B cell (primary cell): ENCODE data around the gene STAC3. TPM values are rescaled to one million over a fixed set of nuclear protein-coding genes. Genes with fewer than 3 reads are reported as not detected.
A peak's percentile ranks its signal among the peaks of the same experiment; 100 is the strongest.

Experiments used
- ATAC-seq: fragments of 200-7000 bp; cut with Tn5 transposase; one replicate; pipeline ENCODE4 v1.10.0; 2021; ENCODE audit warnings: low read depth, mild to moderate bottlenecking, moderate number of reproducible peaks, moderate library complexity
- CTCF ChIA-PET: fragments of 350-600 bp; sonication (Branson Sonifier 250); formaldehyde crosslinking; loops from one replicate; lab custom pipeline; 2021; ENCODE audit warnings: antibody characterized with exemption, inconsistent platforms; lab: Charles Lee
- POLR2A ChIA-PET: fragments of 350-600 bp; sonication (Branson Sonifier 250); formaldehyde crosslinking; loops from one replicate; lab custom pipeline; 2021; ENCODE audit warnings: antibody characterized with exemption; lab: Charles Lee
- DNase-seq: peaks from one replicate; pipeline ENCODE4 v3.0.0; 2013
- H2AFZ ChIP-seq: 2 replicates; pipeline ENCODE4 v1.6.1; 2012; ENCODE audit warnings: mild to moderate bottlenecking, low read depth, low read length; ENCODE audit not compliant: insufficient read depth, poor library complexity, severe bottlenecking
- H3K27ac ChIP-seq, 2 donors: 1 replicate in 1 of 2; 2 replicates in 1 of 2; pipeline ENCODE4 v1.5.1; 2012 to 2013; ENCODE audit warnings: low read length in 2 of 2, mild to moderate bottlenecking in 2 of 2, moderate library complexity in 1 of 2
- H3K27me3 ChIP-seq, 4 experiments: fragments of 200-600 bp in 1 of 4; sonication (generic) in 1 of 4; replicated peaks in 1 of 4; 1 replicate in 2 of 4; 2 replicates in 2 of 4; pipeline versions ENCODE4 v1.6.1 to v1.7.0; 2013 to 2016; ENCODE audit warnings: low read length in 3 of 4, mild to moderate bottlenecking in 2 of 4, mixed read lengths in 1 of 4, moderate library complexity in 1 of 4; ENCODE audit not compliant: insufficient read depth in 4 of 4, control insufficient read depth in 3 of 4; ENCODE audit errors: control extremely low read depth in 1 of 4
- H3K36me3 ChIP-seq, 2 experiments: replicated peaks in 1 of 2; 1 replicate in 1 of 2; 2 replicates in 1 of 2; pipeline versions ENCODE4 v1.6.1 to v1.7.1; 2013; ENCODE audit warnings: low read length in 1 of 2; ENCODE audit not compliant: insufficient read depth in 2 of 2, control insufficient read depth in 1 of 2; ENCODE audit errors: control extremely low read depth in 1 of 2, extremely low read depth in 1 of 2
- H3K4me1 ChIP-seq, 2 donors: fragments of 200-600 bp in 1 of 2; sonication (generic) in 1 of 2; 1 replicate in 1 of 2; 2 replicates in 1 of 2; pipeline versions ENCODE4 v1.5.1 to v1.6.1; 2013 to 2017; ENCODE audit warnings: low read length in 2 of 2; ENCODE audit not compliant: control insufficient read depth in 2 of 2, insufficient read depth in 2 of 2
- H3K4me2 ChIP-seq: replicated peaks from 2 replicates; pipeline ENCODE3; 2012; ENCODE audit warnings: mild to moderate bottlenecking, low read depth, low read length; ENCODE audit not compliant: poor library complexity, severe bottlenecking
- H3K4me3 ChIP-seq, 5 experiments: fragments of 200-600 bp in 1 of 5; sonication (generic) in 1 of 5; 1 replicate in 3 of 5; 2 replicates in 2 of 5; pipeline versions ENCODE4 v1.5.1 to v1.7.0; 2011 to 2016; ENCODE audit warnings: low read length in 4 of 5, mild to moderate bottlenecking in 4 of 5, low read depth in 2 of 5, control low read depth in 1 of 5, moderate library complexity in 1 of 5; ENCODE audit not compliant: insufficient read depth in 1 of 5; ENCODE audit errors: control extremely low read depth in 1 of 5, extremely low read depth in 1 of 5
- H3K79me2 ChIP-seq: fragments of 200-600 bp; sonication (generic); one replicate; pipeline ENCODE4 v1.6.0; 2016; ENCODE audit warnings: low read length; ENCODE audit not compliant: control insufficient read depth, insufficient read depth
- H3K9ac ChIP-seq: fragments of 200-600 bp; sonication (generic); 2 replicates; pipeline ENCODE4 v1.6.1; 2017; ENCODE audit warnings: mild to moderate bottlenecking, low read length, moderate library complexity
- H3K9me3 ChIP-seq, 3 donors: one replicate each; pipeline versions ENCODE4 v1.6.1 to v1.7.1; 2013; ENCODE audit warnings: low read length in 2 of 3; ENCODE audit not compliant: control insufficient read depth in 2 of 3, insufficient read depth in 1 of 3; ENCODE audit errors: control extremely low read depth in 1 of 3
- H4K20me1 ChIP-seq: 2 replicates; pipeline ENCODE4 v1.6.0; 2012; ENCODE audit warnings: mild to moderate bottlenecking, low read length; ENCODE audit not compliant: insufficient read depth, control insufficient read depth, poor library complexity, severe bottlenecking
- H3K27ac Mint-ChIP-seq: one replicate; pipeline ENCODE4 v1.8.0; 2021; ENCODE audit warnings: mixed read lengths
- H3K27me3 Mint-ChIP-seq: one replicate; pipeline ENCODE4 v1.8.0; 2021; ENCODE audit warnings: mixed read lengths
- H3K4me1 Mint-ChIP-seq: one replicate; pipeline ENCODE4 v1.8.0; 2021; ENCODE audit warnings: mixed read lengths
- H3K4me3 Mint-ChIP-seq: one replicate; pipeline ENCODE4 v1.8.0; 2021; ENCODE audit warnings: mixed read lengths
- H3K9me3 Mint-ChIP-seq: one replicate; pipeline ENCODE4 v1.8.0; 2022; ENCODE audit warnings: mixed read lengths; ENCODE audit not compliant: insufficient read depth
- EZH2 ChIP-seq: IDR thresholded peaks from 2 replicates; pipeline ENCODE4 v1.6.1; 2012; ENCODE audit warnings: borderline replicate concordance, low read depth, mild to moderate bottlenecking, moderate library complexity, low read length; ENCODE audit not compliant: insufficient read depth, poor library complexity, severe bottlenecking
- WGBS: methylation state at CpG from one replicate; pipeline ENCODE4 v1.1.5; 2013; ENCODE audit warnings: missing lambda C conversion rate; ENCODE audit not compliant: insufficient coverage; 5-methylcytosine and 5-hydroxymethylcytosine counted together
- intact Hi-C: fragments of 100-400 bp; cut with micrococcal nuclease; formaldehyde crosslinking; loops from one replicate; pipeline ENCODE4 v1.10.0; 2022
- polyA plus RNA-seq: library from polyadenylated mRNA; depleted of rRNA; stranded (reverse); fragments of >200 nt; gene quantifications from 2 replicates; pipeline ENCODE4 v1.2.3, GENCODE V29; 2012
- total RNA-seq, 2 donors: library from RNA; stranded (reverse); fragments of 120-200 nt in 1 of 2; gene quantifications; 1 replicate in 1 of 2; 2 replicates in 1 of 2; pipeline versions ENCODE4 v1.2.3 to v1.2.4, GENCODE V29; 2013 to 2022
- TF ChIP-seq, protein P1 (sequence below): fragments of 200-600 bp; IDR thresholded peaks from one replicate; pipeline ENCODE4 v1.8.0; 2022; ENCODE audit warnings: antibody characterized with exemption, mild to moderate bottlenecking

The STAC3 gene
- total and polyA plus RNA-seq, 2 donors (not counting 1 experiment from before 2014, with no cell fraction given), result 4.5 to 6.2 TPM

DNA sequence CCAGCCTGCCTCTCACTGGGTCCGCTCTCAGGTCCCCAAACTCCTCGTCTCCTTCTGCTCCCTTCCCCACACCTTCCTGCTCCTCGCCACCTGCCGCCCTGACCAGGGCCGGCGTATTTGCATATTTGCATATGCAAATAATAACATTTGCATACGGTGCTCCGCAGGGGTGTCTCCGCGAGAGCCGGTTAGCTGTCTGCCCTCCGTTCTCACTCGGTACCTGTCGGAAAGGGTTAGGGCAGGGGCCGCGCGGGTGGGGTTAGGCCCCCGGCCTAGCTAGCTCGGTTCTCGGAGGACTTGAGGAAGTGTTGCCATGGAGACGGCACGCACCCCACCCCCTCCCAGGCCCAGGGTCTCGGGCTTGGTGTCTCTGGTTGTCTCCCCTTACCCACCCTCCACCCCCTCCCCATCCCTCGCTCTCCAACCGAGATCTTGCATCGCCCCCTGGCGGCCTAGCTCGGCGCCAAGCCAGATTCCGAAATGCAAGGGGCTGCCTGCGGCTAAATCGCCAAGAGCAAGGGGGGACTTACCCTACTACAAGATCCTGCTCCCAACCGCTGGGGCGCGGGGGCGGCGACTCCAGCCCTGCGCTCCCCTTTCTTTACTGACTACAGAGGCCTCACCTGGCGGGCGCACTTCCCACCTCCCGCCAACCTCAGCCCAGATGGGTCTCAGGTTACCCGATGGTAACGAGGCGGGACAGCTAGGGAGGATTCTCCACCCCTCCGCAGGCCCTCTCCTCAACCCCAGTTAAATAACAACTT, 8.1 kb downstream of the STAC3 start:
- peak overlapping the region; percentile 55 for H3K9ac ChIP-seq
- H3K4me3 ChIP-seq, result peak overlapping the region in 4 of 5 experiments; percentile 35 to 58 (median 47)
- peak overlapping the region; percentile 95 for H3K4me2 ChIP-seq
- Mint-ChIP-seq H3K27me3 (peaks cover 5% of the 10 kb centered on the region), H3K4me3 (peak overlapping the region; percentile 89), H3K9me3 (no peaks in the 10 kb centered on the region), H3K27ac (peak overlapping the region; percentile 85), H3K4me1 (peaks cover 57% of the 10 kb centered on the region)
- H4K20me1 ChIP-seq, result peaks cover 8% of the 10 kb centered on the region
- peaks cover 55 to 63% of the 10 kb centered on the region in 2 donors for H3K4me1 ChIP-seq
- peak overlapping the region in 1 of 2 donors; percentile 13 for H3K27ac ChIP-seq
- H3K36me3 ChIP-seq, result no peaks in the 10 kb centered on the region
- peaks cover 0 to 18% (median 0%) of the 10 kb centered on the region in 3 donors for H3K9me3 ChIP-seq
- DNase-seq (peak; percentile 87), ATAC-seq (peak; percentile 40)
- intact Hi-C loops, result loop anchor here (1.0 to 5.0 kb wide), 4 partner anchors 30 to 176 kb away; partner anchors contain the start of gene STAT6
- POLR2A ChIA-PET, result interaction anchor here (0.6 to 11.2 kb wide), 8 partner anchors 9 to 216 kb away, joined by 4 to 110 read pairs (median 8); partner anchors contain the start of genes NXPH4 and SHMT2
- H3K79me2 ChIP-seq, result peaks cover 3% of the 10 kb centered on the region
- no peak for TF ChIP-seq EZH2
- TF ChIP-seq, protein P1, sequence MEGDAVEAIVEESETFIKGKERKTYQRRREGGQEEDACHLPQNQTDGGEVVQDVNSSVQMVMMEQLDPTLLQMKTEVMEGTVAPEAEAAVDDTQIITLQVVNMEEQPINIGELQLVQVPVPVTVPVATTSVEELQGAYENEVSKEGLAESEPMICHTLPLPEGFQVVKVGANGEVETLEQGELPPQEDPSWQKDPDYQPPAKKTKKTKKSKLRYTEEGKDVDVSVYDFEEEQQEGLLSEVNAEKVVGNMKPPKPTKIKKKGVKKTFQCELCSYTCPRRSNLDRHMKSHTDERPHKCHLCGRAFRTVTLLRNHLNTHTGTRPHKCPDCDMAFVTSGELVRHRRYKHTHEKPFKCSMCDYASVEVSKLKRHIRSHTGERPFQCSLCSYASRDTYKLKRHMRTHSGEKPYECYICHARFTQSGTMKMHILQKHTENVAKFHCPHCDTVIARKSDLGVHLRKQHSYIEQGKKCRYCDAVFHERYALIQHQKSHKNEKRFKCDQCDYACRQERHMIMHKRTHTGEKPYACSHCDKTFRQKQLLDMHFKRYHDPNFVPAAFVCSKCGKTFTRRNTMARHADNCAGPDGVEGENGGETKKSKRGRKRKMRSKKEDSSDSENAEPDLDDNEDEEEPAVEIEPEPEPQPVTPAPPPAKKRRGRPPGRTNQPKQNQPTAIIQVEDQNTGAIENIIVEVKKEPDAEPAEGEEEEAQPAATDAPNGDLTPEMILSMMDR, result peak; percentile 65
- WGBS, result 1% methylated on average over 39 of the region's 45 CpGs
- peaks cover 0 to 57% (median 24%) of the 10 kb centered on the region in 4 experiments for H3K27me3 ChIP-seq
- CTCF ChIA-PET, result interaction anchor here (0.6 to 31.1 kb wide), 32 partner anchors 10 to 597 kb away, joined by 3 to 838 read pairs (median 4); partner anchors contain the start of genes ATP5F1B, GLI1, LRP1 and NEMP1
- H2AFZ ChIP-seq, result no peak overlapping the region
